Ishikawa (cell line): ENCODE measurements around the gene CAMKK1.

Experiments
- CEBPB ChIP-seq: IDR thresholded peaks from 2 replicates; pipeline ENCODE4 v1.6.1; 2012
- CREB1 ChIP-seq: IDR thresholded peaks from 2 replicates; pipeline ENCODE4 v1.6.1; 2012; ENCODE audit warnings: low read depth
- EGR1 ChIP-seq: IDR thresholded peaks from 2 replicates; pipeline ENCODE4 v1.6.1; 2012
- EP300 ChIP-seq: IDR thresholded peaks from 2 replicates; pipeline ENCODE4 v1.6.1; 2012; ENCODE audit warnings: borderline replicate concordance
- FOXM1 ChIP-seq: IDR thresholded peaks from 2 replicates; pipeline ENCODE4 v1.6.1; 2012; ENCODE audit warnings: low read depth, borderline replicate concordance
- MAX ChIP-seq: IDR thresholded peaks from 2 replicates; pipeline ENCODE4 v1.6.1; 2012
- NFIC ChIP-seq: IDR thresholded peaks from 2 replicates; pipeline ENCODE4 v1.6.1; 2012
- RAD21 ChIP-seq: IDR thresholded peaks from 2 replicates; pipeline ENCODE4 v1.6.1; 2012; ENCODE audit warnings: low read depth
- REST ChIP-seq: IDR thresholded peaks from 2 replicates; pipeline ENCODE4 v1.6.1; 2012; ENCODE audit warnings: low read depth, mild to moderate bottlenecking
- TAF1 ChIP-seq: IDR thresholded peaks from 2 replicates; pipeline ENCODE4 v1.6.1; 2012; ENCODE audit warnings: low read depth, mild to moderate bottlenecking
- TCF12 ChIP-seq: IDR thresholded peaks from 2 replicates; pipeline ENCODE4 v1.6.1; 2012; ENCODE audit warnings: low read depth
- TEAD4 ChIP-seq: IDR thresholded peaks from 2 replicates; pipeline ENCODE4 v1.6.1; 2012
- USF1 ChIP-seq: IDR thresholded peaks from 2 replicates; pipeline ENCODE4 v1.6.1; 2012
- YY1 ChIP-seq: IDR thresholded peaks from 2 replicates; pipeline ENCODE4 v1.6.1; 2012; ENCODE audit warnings: low read depth
- ZBTB7A ChIP-seq: IDR thresholded peaks from 2 replicates; pipeline ENCODE4 v1.6.1; 2012; ENCODE audit warnings: low read depth

Gene CAMKK1

GRCh38 chr17:3921502-3922319, 28.9 kb upstream of the CAMKK1 start:
- TF ChIP-seq ZBTB7A (no peak), CREB1 (no peak), USF1 (no peak), RAD21 (no peak), EGR1 (no peak), YY1 (no peak), EP300 (no peak), NFIC (no peak), MAX (no peak), FOXM1 (no peak), TAF1 (no peak)

- TF ChIP-seq FOXM1 (no peak), TEAD4 (no peak), ZBTB7A (no peak), NFIC (no peak), TAF1 (no peak), TCF12 (no peak)
Observed at GRCh38 chr17:3921006-3921405, 28.2 kb upstream of the CAMKK1 start.

- TF ChIP-seq EGR1 (no peak), YY1 (no peak), CEBPB (no peak), EP300 (no peak), USF1 (no peak), TAF1 (no peak), FOXM1 (no peak), CREB1 (no peak), MAX (no peak), TEAD4 (no peak), TCF12 (no peak), RAD21 (no peak), NFIC (no peak)
Observed at GRCh38 chr17:3919123-3919624, 26.3 kb upstream of the CAMKK1 start.

GRCh38 chr17:3918372-3919122, 25.7 kb upstream of the CAMKK1 start:
- no peak for TF ChIP-seq USF1
- TF ChIP-seq REST, result no peak
- TF ChIP-seq RAD21, result no peak
- TF ChIP-seq TCF12, result no peak
- no peak for TF ChIP-seq FOXM1
- no peak for TF ChIP-seq CEBPB
- no peak for TF ChIP-seq EP300
- no peak for TF ChIP-seq ZBTB7A
- no peak for TF ChIP-seq EGR1
- no peak for TF ChIP-seq TEAD4
- no peak for TF ChIP-seq CREB1
- no peak for TF ChIP-seq YY1
- TF ChIP-seq NFIC, result no peak
- TF ChIP-seq TAF1, result no peak
- TF ChIP-seq MAX, result no peak

GRCh38 chr17:3917391-3917931, 24.6 kb upstream of the CAMKK1 start:
- TF ChIP-seq CEBPB (no peak), REST (no peak), ZBTB7A (no peak)
